Middle frontal gyrus (tissue), 1 donor: ENCODE measurements around the gene PPP1R17.

Experiments
- DNase-seq: peaks from one replicate; pipeline ENCODE4 v3.0.0-alpha.2; 2015; ENCODE audit warnings: low spot score; ENCODE audit errors: extremely low spot score

Gene PPP1R17

DNA sequence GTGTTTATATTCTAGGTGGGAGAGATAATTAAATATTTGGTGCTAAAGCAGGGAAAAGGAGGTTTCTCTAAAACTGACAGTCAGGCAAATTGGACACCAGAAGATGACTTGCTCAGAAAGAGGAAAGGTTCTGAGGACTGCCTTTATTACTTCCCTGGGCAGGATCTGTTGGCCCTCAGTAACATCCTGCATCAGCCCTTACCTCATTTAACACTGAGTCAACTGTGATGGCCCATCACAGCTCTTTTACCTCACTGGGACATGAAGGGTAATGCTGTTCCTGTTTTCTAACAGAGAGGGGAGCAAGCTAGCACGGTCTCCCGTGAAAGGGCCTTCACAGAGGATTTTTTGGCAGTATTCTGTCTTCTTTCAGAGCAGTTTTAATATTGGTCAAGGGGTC is 12.0 kb downstream of the PPP1R17 start:
- no peak for DNase-seq

DNA sequence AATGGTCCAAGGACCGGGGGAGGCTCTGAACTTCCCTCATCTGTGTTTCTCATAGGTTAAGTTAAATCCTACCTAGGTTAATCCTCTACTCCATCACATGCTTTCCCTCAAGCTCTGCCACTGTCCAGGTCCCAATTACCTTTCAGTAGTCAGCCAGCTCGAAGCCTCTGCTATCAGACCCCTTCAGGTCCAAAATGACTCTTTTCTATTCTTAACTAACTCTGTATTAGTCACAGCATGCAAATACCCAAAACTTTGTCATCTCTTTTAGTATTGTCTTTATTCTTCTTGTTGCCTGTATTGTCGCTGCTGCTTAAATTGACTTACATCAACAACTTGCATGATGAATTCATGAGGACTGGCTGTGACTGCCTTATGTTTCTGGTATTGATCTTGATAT is 15.3 kb downstream of the PPP1R17 start:
- DNase-seq = no peak

DNA sequence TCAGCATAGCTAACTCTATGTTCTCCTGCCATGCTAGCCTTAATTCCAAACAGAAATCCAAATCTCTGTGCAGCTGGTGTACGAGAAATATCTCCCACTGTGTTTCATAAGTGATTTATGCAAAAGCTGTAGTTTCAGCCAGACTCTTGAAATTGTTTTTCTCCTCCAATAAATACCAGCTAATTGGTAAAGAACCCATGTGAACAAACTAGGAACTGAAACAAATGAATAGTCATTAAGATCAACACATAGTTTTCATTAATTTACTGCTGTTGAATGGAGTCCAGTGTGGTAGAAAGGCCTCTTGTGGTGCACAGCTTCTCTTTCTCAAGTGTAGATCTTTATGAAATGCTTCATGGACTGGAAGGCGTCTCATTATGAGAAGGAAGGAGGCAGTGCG is 18.4 kb downstream of the PPP1R17 start:
- no peak for DNase-seq

DNA sequence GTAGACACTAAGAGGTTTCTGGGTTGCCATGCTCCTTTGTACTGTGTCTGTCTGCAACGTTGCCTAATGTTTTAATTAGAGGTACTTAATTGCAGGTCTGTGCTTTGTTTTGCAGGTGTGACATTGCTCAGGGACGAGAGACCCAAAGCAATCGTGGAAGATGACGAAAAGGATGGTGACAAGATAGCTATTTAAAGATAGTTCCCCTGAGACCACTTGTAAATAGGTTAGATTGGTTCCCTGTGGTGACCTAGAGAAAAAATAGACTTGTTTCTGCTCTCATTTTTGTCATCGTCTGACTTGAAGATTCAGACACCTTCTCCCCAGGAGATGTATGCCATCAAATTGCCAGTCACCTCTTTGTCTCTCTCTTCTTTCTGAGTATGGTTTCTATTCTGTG is 20.1 kb downstream of the PPP1R17 start:
- DNase-seq = no peak

DNA sequence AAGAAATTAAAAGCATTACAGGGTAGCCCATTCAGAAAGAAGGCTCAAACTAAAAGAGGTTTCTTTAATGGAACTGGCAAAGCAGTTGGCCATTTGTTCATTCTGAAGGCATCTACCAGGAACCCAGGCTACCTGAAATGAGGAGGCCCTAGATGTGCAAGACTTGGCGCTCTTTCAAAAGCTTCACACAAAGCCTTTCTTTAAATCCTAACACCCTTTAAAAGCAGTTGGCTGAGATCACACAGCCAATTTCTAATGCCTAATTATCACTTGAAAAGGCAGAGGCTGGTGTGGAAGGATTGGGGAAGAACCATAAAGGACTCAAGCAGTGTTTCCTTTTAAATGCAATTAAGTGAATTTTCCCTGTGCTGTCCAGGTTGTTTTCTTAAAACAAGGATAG is 23.2 kb downstream of the PPP1R17 start:
- no peak for DNase-seq

DNA sequence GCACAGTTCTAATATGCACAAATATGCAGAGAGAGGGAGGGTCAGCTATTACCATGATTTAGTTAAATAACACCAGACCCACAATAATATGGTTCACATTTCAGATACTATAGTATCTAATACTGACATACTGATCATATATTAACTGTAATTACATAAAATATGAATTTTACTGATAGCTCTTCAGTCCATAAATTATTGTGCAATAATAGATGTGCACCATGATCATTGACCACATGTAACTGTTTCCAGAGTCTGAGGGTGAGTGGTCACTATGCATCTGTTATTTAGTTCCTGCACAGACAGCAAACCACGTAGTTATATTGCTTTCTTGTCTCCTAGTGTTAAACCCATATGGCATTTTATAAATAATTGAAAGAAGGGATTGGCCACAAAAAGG is 29.3 kb downstream of the PPP1R17 start:
- no peak for DNase-seq

DNA sequence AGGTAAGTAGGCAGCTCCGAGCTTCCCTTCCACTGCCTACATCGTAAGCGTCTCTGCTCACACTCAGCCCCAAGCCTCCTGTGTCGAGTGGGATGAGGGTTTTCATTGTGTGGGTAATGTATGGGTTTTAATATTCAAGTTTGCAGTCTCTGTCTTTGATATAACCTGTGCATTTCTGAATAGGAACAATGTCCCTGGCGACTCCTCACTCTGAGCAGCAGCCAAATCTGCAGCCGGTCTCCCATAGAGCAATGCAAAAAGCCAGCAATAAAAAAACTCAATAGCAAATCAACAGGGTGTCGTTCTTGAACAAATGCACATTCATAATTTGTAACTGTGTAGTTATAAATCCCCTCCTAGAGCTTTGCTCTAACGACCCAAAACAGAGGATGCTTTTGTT is 33.4 kb downstream of the PPP1R17 start:
- DNase-seq = no peak

DNA sequence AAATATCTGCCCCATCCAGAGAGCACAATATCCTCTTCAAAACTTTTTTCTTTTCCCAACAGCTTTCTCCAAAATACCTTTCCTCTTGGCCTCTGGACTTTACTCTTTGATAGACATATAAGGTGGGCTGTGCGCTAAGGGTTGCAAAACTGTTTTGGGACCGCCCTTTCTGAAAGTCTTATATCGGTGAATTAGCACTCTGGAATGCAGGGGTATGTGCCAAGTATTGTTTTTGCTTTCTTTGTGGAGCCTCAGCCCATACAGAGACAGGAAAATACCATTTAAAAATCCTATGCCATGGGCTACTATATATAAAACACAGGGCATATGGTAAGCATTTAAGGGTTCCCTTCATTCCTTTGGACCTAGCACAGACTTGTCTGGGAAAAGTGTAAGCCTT is 37.7 kb downstream of the PPP1R17 start:
- no peak for DNase-seq

DNA sequence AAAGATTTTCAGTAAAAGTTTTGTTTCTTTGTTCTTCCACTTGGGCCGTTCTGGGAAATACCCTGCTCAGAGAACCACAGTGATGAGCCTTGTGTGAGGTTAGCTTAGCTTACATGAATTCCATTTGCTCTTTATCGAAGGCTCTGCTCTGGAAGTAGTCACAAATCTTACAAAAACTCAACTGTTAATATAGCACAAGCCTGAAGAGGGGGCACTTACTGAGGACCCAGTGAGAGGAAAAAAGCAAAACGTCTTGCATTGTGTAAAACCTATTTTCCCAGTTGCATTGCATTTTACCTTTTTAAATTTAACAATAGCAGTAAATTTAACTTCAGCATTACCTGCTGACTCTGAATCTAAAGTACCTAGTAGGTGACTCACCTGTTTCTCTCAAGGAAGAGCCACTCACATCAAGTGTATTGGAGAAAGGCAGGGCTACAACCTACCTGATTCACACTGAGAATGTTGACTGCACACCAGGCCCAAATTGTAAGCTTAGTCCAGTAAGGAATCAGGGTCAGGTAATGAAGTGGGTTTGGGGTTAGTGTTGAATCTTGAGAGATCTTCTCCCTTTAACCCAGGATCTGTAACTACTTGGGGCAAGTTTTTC is 42.3 kb downstream of the PPP1R17 start:
- no peak for DNase-seq

DNA sequence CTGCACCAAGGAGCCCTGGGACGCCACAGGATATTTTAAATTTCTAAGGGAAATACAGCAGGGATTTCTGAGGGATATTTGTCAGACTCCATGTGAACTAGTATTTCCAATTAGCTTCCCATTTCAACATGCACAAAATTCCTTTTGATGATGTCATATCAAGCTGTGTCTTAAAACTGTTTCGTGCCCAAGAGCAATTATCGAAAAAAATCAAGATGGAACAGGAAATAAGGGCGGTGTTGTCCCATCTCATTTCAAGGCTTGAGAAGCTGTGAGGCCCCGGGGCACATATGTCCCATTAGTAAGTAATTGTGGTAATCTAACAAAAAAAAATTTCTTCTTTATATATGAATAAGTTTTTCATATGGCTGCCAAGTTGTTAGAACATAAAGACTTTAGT is 47.4 kb downstream of the PPP1R17 start:
- DNase-seq = no peak

DNA sequence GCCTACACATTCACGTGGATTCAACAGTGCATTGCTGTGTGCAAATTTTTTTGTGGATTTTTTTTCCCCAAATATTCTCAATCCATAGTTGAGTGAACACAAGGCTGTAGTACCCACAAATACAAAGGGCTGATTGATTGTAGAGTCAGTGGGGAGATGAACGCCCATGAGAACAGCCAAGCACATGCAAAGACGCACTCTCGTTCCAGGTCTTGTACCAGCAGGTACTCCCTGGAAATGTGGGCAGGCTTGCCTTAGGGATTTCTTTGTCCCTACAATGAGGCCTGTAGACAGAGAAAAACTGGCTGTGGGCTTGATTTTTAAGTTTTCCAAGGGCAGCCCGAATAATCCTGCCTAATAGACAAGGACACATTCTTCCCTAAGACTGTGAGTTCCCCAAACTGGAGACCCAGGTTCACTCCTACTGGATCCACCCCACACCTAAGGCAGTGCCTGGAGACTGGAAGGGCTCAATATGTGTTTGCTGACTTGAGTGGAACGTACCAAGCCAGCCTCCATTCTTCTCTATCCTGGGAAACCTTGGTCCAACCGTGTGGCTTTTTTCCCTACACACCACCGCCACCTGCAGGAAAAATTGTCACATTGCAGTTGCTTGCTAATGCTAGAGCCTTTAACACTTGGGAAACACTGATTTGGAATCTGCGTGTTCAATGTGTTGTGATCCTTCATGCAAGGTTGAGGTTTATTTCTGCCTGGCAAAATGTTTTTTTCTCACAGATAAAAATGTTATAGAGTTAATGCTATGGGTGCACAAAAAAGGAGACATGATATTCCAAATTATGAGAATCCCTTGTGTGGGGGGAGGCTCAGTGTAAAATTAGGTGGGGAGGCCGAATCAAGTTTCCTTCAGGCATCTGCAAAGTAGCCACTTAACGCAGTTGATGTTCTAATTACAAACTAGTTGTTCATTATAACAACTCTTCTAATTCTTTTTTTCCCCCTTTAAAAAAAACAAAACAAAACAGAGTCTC is 49.3 kb downstream of the PPP1R17 start:
- DNase-seq = peak; percentile 74

DNA sequence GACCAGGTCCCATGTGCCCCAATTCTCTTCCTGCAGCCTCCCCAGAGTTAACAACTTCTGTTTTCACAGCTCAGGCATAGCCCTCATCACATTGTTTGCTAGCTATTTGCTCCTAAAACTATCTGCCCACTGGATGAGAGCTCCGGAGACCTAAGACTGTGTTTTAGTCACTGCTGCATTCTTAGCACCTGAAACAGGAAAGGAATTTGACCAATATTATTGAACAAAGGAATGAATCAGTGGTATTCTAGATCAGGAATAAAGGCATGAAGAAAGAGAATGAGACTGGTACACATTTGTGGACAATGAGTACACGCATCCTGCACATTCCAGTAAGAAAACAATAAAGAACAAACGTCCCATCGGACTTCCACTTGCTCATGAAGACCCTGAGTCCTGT is 54.8 kb downstream of the PPP1R17 start:
- DNase-seq = no peak

DNA sequence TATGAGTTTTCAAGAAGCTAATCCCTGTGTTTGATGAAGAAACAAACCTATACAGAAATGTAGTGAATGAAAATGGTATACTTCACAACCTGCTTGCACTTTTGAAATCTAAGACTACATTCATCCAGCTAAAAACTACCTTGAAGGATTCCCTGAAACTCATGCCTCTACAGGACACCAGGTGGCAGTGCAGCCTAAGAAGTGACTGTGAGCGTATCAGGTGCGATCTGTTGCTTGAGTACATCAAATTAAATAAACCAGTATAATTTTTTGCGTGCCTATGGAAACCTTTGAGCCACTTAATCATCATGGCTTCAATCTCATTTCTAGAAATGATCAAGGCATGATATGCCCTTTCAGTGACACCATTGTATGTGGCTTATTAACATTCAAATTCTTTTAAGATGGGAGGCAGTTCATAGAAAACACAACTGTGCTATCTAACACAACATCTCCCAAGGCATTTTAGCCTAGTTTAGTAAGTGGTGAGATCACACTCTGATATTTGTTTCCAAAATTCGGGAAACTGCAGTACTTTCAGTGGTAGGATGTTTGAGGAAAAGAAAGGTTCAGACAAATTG is 57.4 kb downstream of the PPP1R17 start:
- DNase-seq = peak; percentile 70

DNA sequence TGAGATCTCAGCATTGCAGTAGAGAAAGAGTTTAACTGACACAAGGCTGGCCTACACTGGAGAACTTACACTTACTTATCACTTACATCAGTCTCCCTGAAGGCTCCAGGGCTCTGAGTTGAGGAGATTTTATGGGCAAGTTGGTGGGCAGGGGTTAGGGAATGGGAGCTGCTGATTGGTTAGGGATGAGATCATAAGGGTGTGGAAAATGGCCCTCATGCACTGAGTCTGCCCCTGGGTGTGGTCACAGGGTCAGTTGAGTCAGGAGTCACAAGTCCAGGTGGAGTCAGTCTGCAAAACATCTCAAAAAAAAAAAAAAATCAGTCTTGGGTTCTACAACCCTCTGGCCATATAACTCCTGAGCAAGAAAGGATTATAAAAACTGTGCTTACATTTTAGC is 60.5 kb downstream of the PPP1R17 start:
- no peak for DNase-seq

DNA sequence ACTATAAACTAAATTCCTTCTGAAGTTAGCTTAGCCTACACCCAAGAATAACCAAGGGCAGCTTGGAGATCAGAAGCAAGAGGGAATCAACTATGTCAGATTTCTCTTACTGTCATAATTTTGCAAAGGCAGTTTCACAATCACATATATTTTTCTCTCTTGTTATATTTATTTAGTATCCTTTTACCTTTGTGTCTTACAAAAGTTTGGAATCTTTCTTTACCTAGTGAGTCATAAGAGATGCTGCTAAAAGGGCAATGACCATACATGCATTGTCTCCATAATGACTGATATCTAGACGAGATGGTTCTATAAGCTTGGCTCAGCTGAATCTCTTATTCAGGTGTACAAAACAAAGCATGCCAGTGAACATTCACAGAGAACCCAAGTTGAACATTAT is 61.1 kb downstream of the PPP1R17 start:
- no peak for DNase-seq

DNA sequence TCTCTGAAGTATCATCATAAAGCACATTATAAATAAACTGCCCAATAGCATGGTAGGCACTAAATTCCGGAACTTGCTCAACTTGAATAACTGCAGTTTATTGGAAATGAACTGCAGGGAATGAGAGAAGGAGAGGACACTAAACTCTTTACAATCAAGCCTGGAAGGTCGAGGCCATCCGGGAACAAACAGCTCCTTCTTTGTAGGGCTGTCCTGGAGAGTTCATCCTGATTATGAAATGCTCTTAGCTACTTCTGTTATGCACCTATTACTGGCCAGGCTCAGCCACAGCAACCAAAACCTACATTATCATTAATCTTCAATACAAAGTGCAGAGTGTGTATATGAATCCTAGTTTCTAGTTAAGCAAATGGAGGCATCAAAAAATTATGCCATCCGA is 64.7 kb downstream of the PPP1R17 start:
- DNase-seq = no peak
